Measurements from ENCODE around the gene HDAC4.

DNA sequence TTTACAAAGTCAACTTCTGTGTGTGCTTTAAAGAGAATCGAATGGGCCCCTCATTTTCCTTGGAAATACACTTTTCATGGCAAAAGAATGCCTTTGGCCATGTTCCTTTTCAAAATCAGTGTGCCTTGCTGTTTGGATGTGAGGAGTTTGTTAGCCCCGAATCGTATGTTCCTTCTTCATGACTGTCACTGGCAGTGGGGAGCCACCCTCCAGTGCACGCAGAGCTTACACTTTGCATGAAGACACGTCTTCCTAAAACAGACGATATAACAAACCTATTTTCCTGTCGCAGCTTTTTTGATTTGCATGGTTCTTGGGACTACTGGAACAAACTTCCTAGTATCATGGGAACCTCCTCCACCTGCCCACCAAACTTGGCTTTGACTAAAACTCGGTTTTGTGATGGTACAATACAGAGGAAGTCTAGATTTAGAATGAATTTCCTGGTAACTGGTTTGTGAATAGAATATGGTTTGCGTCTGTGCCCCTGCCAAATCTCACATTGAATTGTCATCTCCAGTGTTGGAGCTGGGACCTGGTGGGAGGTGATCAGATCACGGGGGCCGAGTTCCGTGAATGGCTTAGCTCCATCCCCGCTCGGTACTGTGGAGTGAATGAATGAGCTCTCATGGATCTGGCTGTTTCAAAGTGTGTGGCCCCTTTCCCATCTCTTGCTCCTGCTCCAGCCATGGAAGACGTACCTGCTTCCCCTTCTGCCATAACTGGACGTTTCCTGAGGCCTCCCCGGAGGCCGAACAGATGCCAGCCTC is 358.1 kb downstream of the HDAC4 start:
- TF ChIP-seq, protein P1, sequence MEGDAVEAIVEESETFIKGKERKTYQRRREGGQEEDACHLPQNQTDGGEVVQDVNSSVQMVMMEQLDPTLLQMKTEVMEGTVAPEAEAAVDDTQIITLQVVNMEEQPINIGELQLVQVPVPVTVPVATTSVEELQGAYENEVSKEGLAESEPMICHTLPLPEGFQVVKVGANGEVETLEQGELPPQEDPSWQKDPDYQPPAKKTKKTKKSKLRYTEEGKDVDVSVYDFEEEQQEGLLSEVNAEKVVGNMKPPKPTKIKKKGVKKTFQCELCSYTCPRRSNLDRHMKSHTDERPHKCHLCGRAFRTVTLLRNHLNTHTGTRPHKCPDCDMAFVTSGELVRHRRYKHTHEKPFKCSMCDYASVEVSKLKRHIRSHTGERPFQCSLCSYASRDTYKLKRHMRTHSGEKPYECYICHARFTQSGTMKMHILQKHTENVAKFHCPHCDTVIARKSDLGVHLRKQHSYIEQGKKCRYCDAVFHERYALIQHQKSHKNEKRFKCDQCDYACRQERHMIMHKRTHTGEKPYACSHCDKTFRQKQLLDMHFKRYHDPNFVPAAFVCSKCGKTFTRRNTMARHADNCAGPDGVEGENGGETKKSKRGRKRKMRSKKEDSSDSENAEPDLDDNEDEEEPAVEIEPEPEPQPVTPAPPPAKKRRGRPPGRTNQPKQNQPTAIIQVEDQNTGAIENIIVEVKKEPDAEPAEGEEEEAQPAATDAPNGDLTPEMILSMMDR (IDR thresholded peaks at IDR 0.05): no peak
- TF ChIP-seq POLR2A (IDR thresholded peaks at IDR 0.05): no peak

Measured in stomach (tissue), 4 donors.